Chondrocyte (in vitro differentiated cells): ENCODE measurements around the gene GNAL. TPM values are rescaled to one million over a fixed set of nuclear protein-coding genes. Genes with fewer than 3 reads are reported as not detected.

ENCODE experiments used
- DNase-seq: peaks from one replicate; pipeline ENCODE4 v3.0.0; 2021; ENCODE audit warnings: mixed read lengths, low spot score
- H3K27ac Mint-ChIP-seq: one replicate; pipeline ENCODE4 v1.8.0; 2021; ENCODE audit warnings: mild to moderate bottlenecking, moderate library complexity, mixed read lengths; ENCODE audit not compliant: unreplicated experiment
- H3K27me3 Mint-ChIP-seq: 2 replicates; pipeline ENCODE4 v1.8.0; 2021; ENCODE audit warnings: low read depth, mixed read lengths
- H3K36me3 Mint-ChIP-seq: 2 replicates; pipeline ENCODE4 v1.8.0; 2021; ENCODE audit warnings: low read depth, mixed read lengths
- H3K4me1 Mint-ChIP-seq: 2 replicates; pipeline ENCODE4 v1.8.0; 2021; ENCODE audit warnings: low read depth, mild to moderate bottlenecking, mixed read lengths
- H3K4me3 Mint-ChIP-seq: one replicate; pipeline ENCODE4 v1.8.0; 2021; ENCODE audit warnings: mild to moderate bottlenecking, moderate library complexity, mixed read lengths; ENCODE audit not compliant: unreplicated experiment
- H3K9me3 Mint-ChIP-seq: 2 replicates; pipeline ENCODE4 v1.8.0; 2021; ENCODE audit warnings: low read depth, mixed read lengths
- CTCF ChIP-seq: fragments of 200-600 bp; sonication (generic); IDR thresholded peaks from 2 replicates; pipeline ENCODE4 v1.5.0; 2021; ENCODE audit warnings: antibody characterized with exemption, mild to moderate bottlenecking, moderate library complexity
- total RNA-seq: library from RNA; stranded (reverse); gene quantifications from 3 replicates; pipeline ENCODE4 v1.2.1, GENCODE V29; 2021

The GNAL gene
- total RNA-seq, 1 donor from 2014 or later, result 5.9 TPM

DNA sequence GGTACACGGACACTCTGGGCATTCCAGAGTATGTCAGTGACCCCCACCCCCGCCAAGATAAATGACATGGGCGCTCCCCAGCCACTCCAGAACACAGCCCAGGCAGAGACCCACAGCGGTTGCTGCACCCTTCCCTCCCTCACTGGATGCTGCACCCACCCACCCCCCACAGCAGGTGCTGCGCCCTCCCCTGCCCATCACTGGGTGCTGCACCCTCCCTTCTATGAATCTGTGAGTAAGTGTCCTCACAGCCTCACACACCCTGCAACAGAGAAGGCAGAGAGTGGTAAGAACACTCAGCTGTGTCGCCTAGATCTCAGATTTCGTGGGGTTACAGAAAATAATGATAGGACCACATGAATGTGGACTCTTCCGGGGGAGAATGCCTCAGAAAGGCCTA, 185.6 kb downstream of the GNAL start:
- no peak overlapping the region for H3K27ac Mint-ChIP-seq
- no peak for TF ChIP-seq CTCF
- H3K27me3 Mint-ChIP-seq, result no peaks in the 10 kb centered on the region
- no peak overlapping the region for H3K4me3 Mint-ChIP-seq
- peaks cover 3% of the 10 kb centered on the region for H3K9me3 Mint-ChIP-seq
- H3K36me3 Mint-ChIP-seq, result peaks cover 4% of the 10 kb centered on the region
- H3K4me1 Mint-ChIP-seq, result no peaks in the 10 kb centered on the region
- no peak for DNase-seq

DNA sequence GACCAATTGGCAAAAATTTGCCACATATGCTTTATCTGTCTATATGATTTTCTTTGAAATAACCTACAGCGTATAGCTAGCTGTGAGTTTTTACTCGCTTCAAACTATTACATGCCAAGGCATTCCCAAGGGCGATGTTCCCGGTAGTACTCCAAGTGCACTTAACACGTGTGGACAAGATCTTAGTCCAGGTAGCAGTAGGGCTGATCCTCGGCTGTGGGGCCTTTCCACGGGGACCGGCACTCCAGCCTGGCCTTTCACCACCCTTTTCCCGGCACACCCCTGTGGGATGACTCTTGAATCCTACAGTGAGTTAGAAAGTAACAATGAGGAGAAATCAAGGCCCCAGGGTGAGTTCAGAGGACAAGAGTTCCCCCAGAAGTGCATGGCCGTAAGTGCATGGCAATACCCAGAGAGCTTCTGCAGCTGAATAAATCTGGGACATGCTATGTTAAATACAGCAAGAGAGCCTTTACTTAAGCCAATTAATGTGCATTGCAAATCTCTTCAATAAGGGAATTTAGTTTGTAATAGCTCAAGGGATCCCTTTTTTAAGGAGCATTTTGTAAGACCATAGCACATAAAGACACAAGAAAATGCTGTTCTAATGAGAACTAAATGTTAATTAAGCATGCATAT, 188.6 kb downstream of the GNAL start:
- Mint-ChIP-seq H3K36me3 (peaks cover 6% of the 10 kb centered on the region), H3K27me3 (no peaks in the 10 kb centered on the region), H3K4me3 (no peak overlapping the region), H3K27ac (no peak overlapping the region), H3K9me3 (peaks cover 3% of the 10 kb centered on the region), H3K4me1 (no peaks in the 10 kb centered on the region)
- no peak for TF ChIP-seq CTCF
- no peak for DNase-seq

GRCh38 chr18:11880586-11881304, 191.7 kb downstream of the GNAL start:
- no peak overlapping the region for H3K27ac Mint-ChIP-seq
- TF ChIP-seq CTCF, result no peak
- H3K9me3 Mint-ChIP-seq, result no peaks in the 10 kb centered on the region
- no peaks in the 10 kb centered on the region for H3K27me3 Mint-ChIP-seq
- no peak overlapping the region for H3K4me3 Mint-ChIP-seq
- H3K4me1 Mint-ChIP-seq, result no peaks in the 10 kb centered on the region
- peaks cover 19% of the 10 kb centered on the region for H3K36me3 Mint-ChIP-seq
- DNase-seq, result no peak

GRCh38 chr18:11882636-11883035, 193.6 kb downstream of the GNAL start:
- no peaks in the 10 kb centered on the region for H3K4me1 Mint-ChIP-seq
- H3K27ac Mint-ChIP-seq, result no peak overlapping the region
- H3K36me3 Mint-ChIP-seq, result peaks cover 25% of the 10 kb centered on the region
- no peaks in the 10 kb centered on the region for H3K9me3 Mint-ChIP-seq
- no peaks in the 10 kb centered on the region for H3K27me3 Mint-ChIP-seq
- no peak for DNase-seq
- TF ChIP-seq CTCF, result no peak
- no peak overlapping the region for H3K4me3 Mint-ChIP-seq

- no peaks in the 10 kb centered on the region for H3K4me1 Mint-ChIP-seq
- no peaks in the 10 kb centered on the region for H3K9me3 Mint-ChIP-seq
- DNase-seq, result no peak
- H3K27me3 Mint-ChIP-seq, result no peaks in the 10 kb centered on the region
- TF ChIP-seq CTCF, result no peak
- H3K27ac Mint-ChIP-seq, result no peak overlapping the region
- H3K4me3 Mint-ChIP-seq, result no peak overlapping the region
- peaks cover 25% of the 10 kb centered on the region for H3K36me3 Mint-ChIP-seq
Measured at GRCh38 chr18:11883153-11883552, 194.1 kb downstream of the GNAL start.
